ENCODE measurements around the gene CBFA2T3. TPM values are rescaled to one million over a fixed set of nuclear protein-coding genes. Genes with fewer than 3 reads are reported as not detected.

CBFA2T3 gene
- total and polyA plus RNA-seq, 2 donors (not counting 1 experiment from before 2014, with no cell fraction given) = 40.8 to 58.3 TPM

DNA sequence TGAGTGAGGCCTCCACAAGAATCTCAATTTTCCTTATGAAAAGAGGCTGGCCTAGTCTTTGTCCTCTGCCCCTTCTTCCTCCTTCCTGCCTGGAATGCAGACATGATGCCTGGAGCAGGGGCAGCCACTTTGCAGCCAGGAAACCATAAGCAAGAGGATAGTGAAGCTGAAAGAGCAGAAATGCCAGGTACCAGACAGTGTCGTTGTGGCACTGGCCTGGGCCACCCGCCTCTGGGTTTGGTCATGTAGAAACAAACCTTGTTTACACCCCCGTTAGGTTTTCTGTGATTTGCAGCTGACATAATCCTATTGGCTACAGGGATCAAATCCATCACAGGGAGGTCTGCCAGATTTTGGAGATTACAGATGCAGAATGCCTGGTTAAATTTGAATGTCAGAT is 16.5 kb downstream of the CBFA2T3 start:
- ChIA-PET POLR2A (no interaction called here), CTCF (no interaction called here)
- TF ChIP-seq EZH2 (IDR thresholded peaks at IDR 0.05; ENCODE audit: borderline replicate concordance, insufficient read depth, low read depth, low read length, poor library complexity, severe bottlenecking) = no peak
- TF ChIP-seq, protein P1, sequence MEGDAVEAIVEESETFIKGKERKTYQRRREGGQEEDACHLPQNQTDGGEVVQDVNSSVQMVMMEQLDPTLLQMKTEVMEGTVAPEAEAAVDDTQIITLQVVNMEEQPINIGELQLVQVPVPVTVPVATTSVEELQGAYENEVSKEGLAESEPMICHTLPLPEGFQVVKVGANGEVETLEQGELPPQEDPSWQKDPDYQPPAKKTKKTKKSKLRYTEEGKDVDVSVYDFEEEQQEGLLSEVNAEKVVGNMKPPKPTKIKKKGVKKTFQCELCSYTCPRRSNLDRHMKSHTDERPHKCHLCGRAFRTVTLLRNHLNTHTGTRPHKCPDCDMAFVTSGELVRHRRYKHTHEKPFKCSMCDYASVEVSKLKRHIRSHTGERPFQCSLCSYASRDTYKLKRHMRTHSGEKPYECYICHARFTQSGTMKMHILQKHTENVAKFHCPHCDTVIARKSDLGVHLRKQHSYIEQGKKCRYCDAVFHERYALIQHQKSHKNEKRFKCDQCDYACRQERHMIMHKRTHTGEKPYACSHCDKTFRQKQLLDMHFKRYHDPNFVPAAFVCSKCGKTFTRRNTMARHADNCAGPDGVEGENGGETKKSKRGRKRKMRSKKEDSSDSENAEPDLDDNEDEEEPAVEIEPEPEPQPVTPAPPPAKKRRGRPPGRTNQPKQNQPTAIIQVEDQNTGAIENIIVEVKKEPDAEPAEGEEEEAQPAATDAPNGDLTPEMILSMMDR (IDR thresholded peaks at IDR 0.05) = no peak
- 79% methylated on average over 3 of the region's 3 CpGs for WGBS (ENCODE audit: insufficient coverage)
- no peaks in the 10 kb centered on the region for H3K27me3 ChIP-seq (replicated peaks in 1 of 4; ENCODE audit: control extremely low read depth in 1 of 4, control insufficient read depth in 3 of 4, insufficient read depth in 4 of 4, low read length in 3 of 4)
- H3K9me3 ChIP-seq (ENCODE audit: control extremely low read depth in 1 of 3, control insufficient read depth in 2 of 3, insufficient read depth in 1 of 3, low read length in 2 of 3) = peaks cover 0 to 9% (median 0%) of the 10 kb centered on the region in 3 donors
- H3K9ac ChIP-seq (ENCODE audit: low read length) = no peak overlapping the region
- no peak overlapping the region for H3K27ac ChIP-seq (ENCODE audit: low read length in 2 of 2)
- H3K4me3 ChIP-seq (ENCODE audit: control extremely low read depth in 1 of 5, extremely low read depth in 1 of 5, insufficient read depth in 1 of 5, low read depth in 2 of 5, low read length in 4 of 5) = no peak overlapping the region
- H3K4me1 Mint-ChIP-seq = peaks cover 47% of the 10 kb centered on the region
- H3K79me2 ChIP-seq (ENCODE audit: control insufficient read depth, insufficient read depth, low read length) = peaks cover 89% of the 10 kb centered on the region
- no peak overlapping the region for H2AFZ ChIP-seq (ENCODE audit: insufficient read depth, low read depth, low read length, poor library complexity, severe bottlenecking)
- peaks cover 0 to 14% of the 10 kb centered on the region in 2 experiments for H3K36me3 ChIP-seq (replicated peaks in 1 of 2; ENCODE audit: control extremely low read depth in 1 of 2, control insufficient read depth in 1 of 2, extremely low read depth in 1 of 2, insufficient read depth in 2 of 2, low read length in 1 of 2)
- DNase-seq (no peak), ATAC-seq (ENCODE audit: low read depth) (no peak)
- intact Hi-C loops (cut with micrococcal nuclease) = no loop called here
- no peak overlapping the region for H3K27ac Mint-ChIP-seq
- peaks cover 70% of the 10 kb centered on the region for H4K20me1 ChIP-seq (ENCODE audit: control insufficient read depth, insufficient read depth, low read length, poor library complexity, severe bottlenecking)
- no peaks in the 10 kb centered on the region for H3K9me3 Mint-ChIP-seq (ENCODE audit: insufficient read depth)
- H3K4me3 Mint-ChIP-seq = no peak overlapping the region
- no peak overlapping the region for H3K4me2 ChIP-seq (replicated peaks; ENCODE audit: low read depth, low read length, poor library complexity, severe bottlenecking)
- no peaks in the 10 kb centered on the region for H3K27me3 Mint-ChIP-seq
- peaks cover 28 to 42% of the 10 kb centered on the region in 2 donors for H3K4me1 ChIP-seq (ENCODE audit: control insufficient read depth in 2 of 2, insufficient read depth in 2 of 2, low read length in 2 of 2)

DNA sequence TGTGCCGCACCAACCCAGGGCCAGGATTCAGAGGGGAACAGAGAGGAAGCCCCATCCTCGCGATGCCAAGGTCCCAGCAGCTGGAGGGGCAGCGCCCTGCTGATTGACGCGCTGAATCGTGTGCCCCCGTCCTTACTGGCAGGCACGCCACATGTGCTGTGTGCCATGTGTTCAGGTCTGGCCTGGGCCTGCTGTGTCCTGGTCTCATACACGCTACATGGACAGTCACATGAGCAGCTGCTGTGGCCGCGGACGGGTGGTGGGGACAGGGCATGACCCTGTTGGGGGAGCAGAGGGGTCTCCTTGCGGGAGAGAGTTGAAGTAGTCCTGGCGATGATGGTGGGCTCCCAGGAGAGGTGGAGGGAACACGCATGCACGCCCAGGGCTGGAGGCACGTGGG is 18.0 kb downstream of the CBFA2T3 start:
- no peaks in the 10 kb centered on the region for H3K27me3 ChIP-seq (replicated peaks in 1 of 4; ENCODE audit: control extremely low read depth in 1 of 4, control insufficient read depth in 3 of 4, insufficient read depth in 4 of 4, low read length in 3 of 4)
- H3K9me3 ChIP-seq (ENCODE audit: control extremely low read depth in 1 of 3, control insufficient read depth in 2 of 3, insufficient read depth in 1 of 3, low read length in 2 of 3) = peaks cover 0 to 9% (median 0%) of the 10 kb centered on the region in 3 donors
- Mint-ChIP-seq H3K9me3 (ENCODE audit: insufficient read depth) (no peaks in the 10 kb centered on the region), H3K27ac (peak overlapping the region; percentile 15), H3K27me3 (no peaks in the 10 kb centered on the region), H3K4me1 (peaks cover 37% of the 10 kb centered on the region), H3K4me3 (no peak overlapping the region)
- WGBS (ENCODE audit: insufficient coverage) = 93% methylated on average over 18 of the region's 18 CpGs
- peaks cover 0 to 14% of the 10 kb centered on the region in 2 experiments for H3K36me3 ChIP-seq (replicated peaks in 1 of 2; ENCODE audit: control extremely low read depth in 1 of 2, control insufficient read depth in 1 of 2, extremely low read depth in 1 of 2, insufficient read depth in 2 of 2, low read length in 1 of 2)
- H4K20me1 ChIP-seq (ENCODE audit: control insufficient read depth, insufficient read depth, low read length, poor library complexity, severe bottlenecking) = peaks cover 66% of the 10 kb centered on the region
- intact Hi-C loops (cut with micrococcal nuclease) = no loop called here
- peaks cover 83% of the 10 kb centered on the region for H3K79me2 ChIP-seq (ENCODE audit: control insufficient read depth, insufficient read depth, low read length)
- CTCF ChIA-PET = interaction anchor here (1.8 kb wide), 1 partner anchor 8 kb away, joined by 4 read pairs; no protein-coding TSS in a partner anchor
- H2AFZ ChIP-seq (ENCODE audit: insufficient read depth, low read depth, low read length, poor library complexity, severe bottlenecking) = no peak overlapping the region
- H3K9ac ChIP-seq (ENCODE audit: low read length) = no peak overlapping the region
- TF ChIP-seq, protein P1 (IDR thresholded peaks at IDR 0.05) = no peak
- TF ChIP-seq EZH2 (IDR thresholded peaks at IDR 0.05; ENCODE audit: borderline replicate concordance, insufficient read depth, low read depth, low read length, poor library complexity, severe bottlenecking) = no peak
- H3K4me3 ChIP-seq (ENCODE audit: control extremely low read depth in 1 of 5, extremely low read depth in 1 of 5, insufficient read depth in 1 of 5, low read depth in 2 of 5, low read length in 4 of 5) = no peak overlapping the region
- ATAC-seq (ENCODE audit: low read depth) = no peak
- H3K27ac ChIP-seq (ENCODE audit: low read length in 2 of 2) = no peak overlapping the region
- H3K4me1 ChIP-seq (ENCODE audit: control insufficient read depth in 2 of 2, insufficient read depth in 2 of 2, low read length in 2 of 2) = peaks cover 26 to 39% of the 10 kb centered on the region in 2 donors
- peak overlapping the region; percentile 61 for H3K4me2 ChIP-seq (replicated peaks; ENCODE audit: low read depth, low read length, poor library complexity, severe bottlenecking)
- no peak for DNase-seq
- POLR2A ChIA-PET = no interaction called here

All from B cell (primary cell).